ENCODE data around the gene GPC4.

Gene GPC4

DNA sequence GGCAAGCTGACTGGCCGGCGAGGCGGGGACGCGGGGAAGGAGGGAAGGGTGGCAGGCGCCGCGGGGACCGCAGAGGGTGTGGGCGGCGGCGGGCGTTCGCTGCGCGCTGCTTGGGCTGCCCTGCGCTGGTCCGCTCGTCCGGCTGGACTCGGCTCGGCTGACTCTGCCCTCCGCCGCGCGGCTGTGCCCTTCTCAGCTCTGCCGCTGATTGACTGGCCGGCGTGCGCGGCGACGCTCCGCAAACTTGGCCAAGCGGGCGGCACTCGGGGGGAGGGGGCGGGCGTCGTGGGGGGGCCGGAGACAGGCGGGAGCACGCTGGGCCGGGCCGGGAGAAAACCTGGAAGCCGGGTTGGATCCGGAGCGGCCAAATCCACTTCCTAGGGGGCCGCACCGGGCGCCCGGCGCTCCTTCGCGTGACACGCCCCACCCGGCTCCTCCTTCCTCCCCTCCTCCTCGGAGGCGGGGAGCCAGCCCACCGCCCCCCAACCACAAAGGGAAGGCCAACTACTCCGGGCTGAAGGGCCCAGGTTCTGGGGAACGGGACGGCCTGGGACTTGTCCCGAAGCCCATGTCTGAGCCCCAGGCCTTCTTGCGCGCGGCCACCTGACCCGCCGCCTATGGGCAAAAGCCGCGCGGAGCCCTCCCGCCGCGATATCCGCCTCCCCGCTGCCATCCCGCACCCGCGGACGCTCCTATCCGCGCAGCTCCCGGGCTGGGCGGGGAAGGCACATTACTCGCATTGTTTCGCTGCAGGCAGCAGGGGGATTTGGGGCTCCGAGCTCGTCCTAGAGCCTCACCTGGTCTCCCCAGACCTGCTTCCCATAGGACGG is at the start of gene GPC4:
Gene GPC4, minus strand, starts transcription at position 214 of the 830 bp plus-strand sequence. CDS start 524 bp downstream, outside the sequence.
- peak; percentile 14 for DNase-seq (ENCODE audit: low read depth)

DNA sequence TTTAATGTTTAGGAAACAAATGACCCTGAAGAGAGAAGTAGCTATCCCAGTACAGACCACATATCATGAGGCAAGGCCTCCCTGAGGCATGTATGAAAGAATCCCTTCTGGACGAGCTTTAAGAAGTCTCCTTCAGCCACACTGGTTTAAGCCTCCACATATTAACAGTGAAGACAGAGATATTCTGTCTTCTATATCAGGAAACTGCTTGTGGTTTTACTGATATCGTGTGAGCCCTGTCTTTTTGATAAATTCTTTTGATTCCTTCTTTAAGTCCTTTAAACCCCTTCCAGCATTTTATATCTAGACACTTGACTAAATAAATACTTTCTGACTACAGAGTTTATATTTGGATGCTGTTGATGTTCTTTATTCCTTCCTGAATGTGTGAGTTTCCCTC is 45.9 kb upstream of the GPC4 start:
- DNase-seq (ENCODE audit: low read depth) = no peak

DNA sequence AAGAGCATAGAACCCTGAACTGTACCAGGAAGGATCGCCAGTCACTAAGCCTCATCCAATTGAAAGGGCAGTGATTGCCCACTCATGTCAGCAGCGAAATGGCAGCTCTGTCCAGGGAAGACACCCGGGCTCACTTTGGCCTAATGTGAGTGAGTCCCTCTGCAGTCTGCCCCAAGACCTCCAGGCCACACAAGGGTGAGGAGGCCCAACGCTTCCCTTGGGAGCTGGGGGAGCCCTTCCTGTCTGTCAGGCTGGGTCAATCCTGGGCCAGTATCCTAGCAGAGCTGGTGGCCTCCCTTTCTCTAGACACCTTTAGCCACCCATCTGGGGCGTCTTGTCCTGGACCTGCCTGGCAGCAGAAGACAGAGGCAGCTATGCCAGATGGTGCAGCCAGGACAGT is 39.6 kb upstream of the GPC4 start:
- DNase-seq (ENCODE audit: low read depth) = no peak

DNA sequence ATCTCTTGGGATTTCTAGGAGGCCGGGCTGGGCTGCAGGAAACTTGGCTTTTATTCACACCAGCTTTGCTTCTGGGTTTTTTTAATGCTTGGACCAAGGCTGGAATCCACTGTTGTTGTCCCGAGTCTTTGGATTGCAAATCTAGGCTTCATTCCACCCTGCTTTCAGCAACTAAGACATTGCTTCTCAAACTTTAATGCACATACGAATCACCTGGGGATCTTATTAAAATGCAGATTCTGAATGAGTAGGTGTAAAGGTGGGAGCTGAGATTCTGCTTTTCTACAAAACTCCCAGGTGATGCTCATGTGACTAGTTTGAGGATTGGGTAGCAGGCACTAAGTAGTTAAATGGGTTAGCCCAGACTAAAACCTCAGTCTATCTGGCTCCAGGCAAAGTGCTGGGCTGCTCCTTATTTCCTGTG is 39.2 kb upstream of the GPC4 start:
- DNase-seq (ENCODE audit: low read depth) = no peak

DNA sequence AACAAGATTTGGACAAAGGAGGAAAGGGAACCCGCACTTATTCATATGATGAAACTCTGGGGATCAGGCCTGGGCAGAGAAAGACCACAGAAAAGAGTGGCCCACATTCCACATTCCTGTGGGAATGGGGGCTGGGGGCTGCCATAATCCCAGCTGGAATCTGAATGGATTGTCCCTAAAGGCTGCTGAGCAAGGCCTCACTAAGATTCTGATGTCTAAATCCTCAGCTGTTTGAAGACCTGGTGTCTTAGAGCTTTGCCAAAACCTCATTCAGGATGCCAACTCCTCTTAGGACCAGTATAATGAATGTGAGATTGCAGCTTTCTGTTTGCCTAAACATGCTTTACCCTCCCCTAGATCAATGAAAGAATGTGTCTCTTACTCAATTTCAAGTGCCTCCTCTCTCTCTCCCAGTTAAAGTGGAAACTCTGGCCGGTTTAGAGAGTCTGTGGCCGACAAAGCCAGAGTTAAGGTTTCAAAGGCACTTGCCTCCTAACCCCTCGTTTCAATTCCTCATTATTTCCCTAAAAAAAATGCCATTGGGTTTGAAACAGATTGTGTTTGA is 33.3 kb upstream of the GPC4 start:
- DNase-seq (ENCODE audit: low read depth) = no peak

DNA sequence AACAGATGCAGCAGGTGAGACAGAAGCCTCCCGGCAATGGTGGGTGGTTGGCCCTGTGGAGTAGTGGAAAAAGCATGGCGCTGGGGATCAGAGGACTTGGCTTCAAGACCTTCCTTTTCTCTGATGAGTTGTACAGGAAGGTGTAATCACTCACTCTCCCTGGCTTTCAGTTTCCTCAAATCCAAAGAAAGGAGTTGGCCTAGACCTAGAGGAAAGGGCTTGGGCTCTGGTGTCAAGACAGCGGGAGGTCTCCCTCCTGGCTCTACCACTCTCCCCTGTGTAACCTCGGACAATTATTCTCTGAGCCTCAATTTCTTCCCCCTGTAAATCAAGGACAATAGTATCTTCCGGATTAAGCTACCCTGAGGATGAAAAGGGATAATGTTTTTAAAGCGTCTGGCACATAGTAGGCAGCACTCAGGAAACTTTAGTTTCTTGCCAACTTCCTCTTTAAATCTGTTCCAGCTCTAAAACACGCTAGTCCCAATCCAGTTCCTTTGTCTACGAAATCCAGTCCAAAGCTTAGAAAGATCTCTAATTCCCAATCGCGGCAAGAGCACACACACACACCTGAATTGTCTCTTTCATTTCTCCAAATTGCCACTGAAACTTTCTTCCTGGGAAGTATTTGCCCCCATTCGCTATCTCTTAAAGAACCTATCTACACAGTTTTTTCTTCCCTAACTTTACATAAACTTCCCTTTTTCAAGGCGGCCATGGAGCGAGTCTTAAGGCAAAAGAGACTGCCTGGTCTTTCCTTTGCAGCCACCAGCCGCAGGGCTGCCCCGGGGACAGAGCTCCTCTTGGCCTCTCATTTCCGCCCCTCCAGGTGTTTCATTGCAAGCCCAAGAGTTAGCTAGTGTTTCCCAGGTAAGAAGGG is 29.9 kb upstream of the GPC4 start:
- DNase-seq (ENCODE audit: low read depth) = no peak

DNA sequence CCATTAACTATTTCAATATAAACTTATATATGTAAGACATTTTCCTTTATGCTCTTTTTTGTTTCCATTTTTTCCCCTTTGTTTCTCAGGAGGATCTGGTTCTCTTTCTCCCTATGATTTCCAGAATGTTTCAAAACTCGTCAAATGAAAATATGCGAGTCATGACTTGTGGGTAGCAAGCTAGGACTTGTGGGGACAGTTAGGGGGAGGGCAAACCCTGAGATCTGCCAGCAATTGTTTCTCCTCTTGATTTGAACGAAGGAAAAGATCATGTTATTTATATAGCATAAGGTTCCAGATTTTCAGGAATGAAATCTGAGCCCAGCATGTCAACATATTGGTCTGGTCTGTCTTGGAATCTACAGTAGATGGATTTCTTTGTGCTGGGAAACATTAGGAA is 28.9 kb upstream of the GPC4 start:
- DNase-seq (ENCODE audit: low read depth) = no peak

DNA sequence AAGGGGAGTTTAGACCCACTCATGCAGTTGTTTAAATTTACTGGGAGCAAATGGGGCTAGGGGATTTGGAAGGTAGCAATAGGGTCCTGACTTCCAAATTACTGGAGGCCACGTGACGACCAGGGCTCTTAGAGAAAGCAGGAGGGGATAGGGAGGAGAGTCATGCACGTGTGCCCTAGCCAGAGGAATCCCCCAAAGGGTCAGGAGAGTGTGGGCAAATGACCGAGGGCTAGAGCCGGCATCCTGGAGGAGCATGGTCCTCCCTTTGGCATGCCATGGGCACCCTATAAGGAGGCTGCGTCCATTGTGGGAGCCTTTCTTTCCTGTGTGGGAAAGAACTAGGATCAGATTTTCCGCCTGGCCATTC is 25.5 kb upstream of the GPC4 start:
- no peak for DNase-seq (ENCODE audit: low read depth)

DNA sequence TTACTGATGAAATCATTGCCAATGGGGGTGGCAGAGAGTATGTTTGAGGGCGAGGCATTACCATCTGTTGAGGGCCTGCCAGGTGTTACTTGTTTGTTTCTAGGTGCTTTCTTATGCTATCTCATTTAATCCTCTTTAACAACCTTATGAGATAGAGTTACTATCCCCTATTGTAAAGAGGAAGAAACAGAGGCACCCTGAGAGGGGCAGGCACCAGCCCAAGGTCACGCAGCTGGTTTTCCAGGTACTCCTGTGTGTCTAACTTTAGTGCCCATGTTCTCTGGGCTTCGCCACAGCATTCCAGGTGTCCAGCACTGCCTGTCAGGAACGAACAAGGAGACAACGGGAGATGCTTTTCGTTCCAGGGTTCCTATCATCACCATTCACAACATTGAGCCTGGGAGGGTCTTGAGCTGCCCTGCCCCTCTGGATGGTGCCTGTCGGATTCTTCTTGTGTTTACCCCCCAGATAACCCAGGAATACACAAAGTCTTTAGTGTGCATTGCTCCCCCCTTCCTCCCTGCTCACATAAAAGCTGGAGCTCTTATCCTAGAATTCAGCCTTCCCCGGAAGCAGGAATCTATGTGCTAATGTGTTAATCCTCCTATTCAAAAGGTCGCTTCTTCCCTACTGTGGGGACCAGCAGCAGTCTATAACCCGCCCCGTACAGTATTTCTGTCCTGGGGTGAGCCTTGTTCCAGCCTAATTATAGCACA is 24.9 kb upstream of the GPC4 start:
- no peak for DNase-seq (ENCODE audit: low read depth)

DNA sequence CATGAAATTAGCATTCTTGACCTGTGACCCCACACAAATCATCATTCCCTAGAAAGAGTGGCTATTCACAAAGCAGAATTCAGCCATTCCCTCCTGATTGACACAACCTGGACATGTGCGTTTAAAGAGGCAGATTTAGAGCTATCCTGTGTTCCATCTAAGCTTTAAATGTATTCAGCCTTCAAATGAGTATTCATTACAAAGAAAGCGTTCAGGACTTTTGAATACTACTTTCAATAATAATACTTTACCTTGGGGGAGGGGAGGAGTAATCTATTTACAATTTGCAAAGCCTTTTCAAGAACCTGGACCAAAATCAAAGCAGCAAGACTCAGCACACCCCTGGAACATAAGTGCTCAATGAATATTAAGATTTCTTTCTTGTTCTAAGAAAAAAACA is 22.5 kb upstream of the GPC4 start:
- no peak for DNase-seq (ENCODE audit: low read depth)

DNA sequence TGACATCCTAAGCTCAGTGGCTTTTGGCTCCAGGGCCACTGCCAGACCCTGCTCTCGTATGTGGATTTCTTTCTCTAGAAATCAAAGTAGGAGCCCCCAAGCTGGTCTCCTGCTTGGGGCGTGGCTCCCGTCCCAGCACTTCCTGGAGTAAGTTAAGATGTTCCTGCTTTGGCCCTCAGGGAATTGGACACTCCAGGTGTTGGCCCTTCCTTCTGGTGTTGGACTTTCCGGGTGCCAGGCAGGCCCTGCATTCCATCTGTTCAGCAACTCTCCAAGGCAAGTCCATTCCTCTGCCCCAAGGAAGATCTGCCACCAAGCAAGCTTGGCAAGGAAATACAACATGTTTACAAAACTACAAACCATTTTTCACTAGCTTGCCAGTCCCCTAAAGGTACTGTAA is 22.1 kb upstream of the GPC4 start:
- no peak for DNase-seq (ENCODE audit: low read depth)

DNA sequence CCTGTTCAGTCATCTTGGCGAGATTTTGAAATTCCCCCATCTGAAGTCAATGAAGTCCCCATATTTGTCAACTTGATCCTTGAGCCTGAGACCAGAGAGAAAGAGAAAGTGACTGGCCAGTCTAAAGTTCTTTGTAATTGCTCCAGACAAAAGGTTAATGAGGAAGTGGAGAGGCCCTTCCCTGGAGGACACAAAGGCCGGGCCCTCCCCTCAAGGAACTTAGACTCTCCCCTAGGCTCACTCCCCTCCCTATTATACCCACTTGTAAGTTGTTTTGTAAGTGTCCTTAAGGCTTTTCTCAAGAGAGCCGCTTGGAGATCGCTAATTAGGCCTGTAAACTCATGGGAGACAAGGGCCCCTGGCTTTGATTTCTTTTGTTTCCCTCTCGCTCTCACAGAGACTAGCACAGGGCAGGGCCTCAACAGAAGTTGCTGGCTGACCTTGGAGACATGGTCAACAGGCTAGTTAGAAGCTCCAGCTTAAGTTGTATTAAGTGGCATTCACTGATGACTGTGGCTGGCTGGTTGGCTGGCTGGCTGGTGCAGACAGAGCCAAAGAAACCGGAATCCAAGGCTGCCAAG is 20.3 kb upstream of the GPC4 start:
- DNase-seq (ENCODE audit: low read depth) = no peak

DNA sequence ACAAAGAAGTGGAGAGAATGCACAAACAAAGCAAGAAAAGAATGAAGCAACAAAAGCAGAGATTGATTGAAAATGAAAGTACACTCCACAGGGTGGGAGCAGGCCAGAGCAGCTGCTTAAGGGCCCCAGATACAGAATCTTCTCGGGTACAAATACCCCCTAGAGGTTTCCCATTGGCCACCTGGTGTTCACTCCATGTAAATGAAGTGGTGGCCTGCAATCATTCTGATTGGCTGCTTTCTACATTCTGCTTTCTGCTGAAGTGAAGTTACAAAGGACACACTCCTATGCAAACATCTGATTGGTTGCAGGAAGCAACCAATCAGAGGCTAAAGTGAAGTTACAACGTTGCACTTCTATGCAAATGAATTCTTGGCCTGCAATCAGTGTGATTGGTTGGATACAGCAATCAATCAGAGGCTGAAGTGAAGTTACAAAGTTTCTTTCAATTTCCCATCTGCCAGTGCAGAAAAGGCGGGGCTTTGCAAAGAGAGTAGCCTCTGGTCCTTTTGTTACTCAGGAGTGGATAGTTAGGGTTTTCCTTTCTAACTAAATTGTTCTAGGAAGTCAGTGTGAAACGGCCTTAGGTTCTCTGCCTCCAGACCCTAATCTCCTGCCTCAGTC is 19.0 kb upstream of the GPC4 start:
- no peak for DNase-seq (ENCODE audit: low read depth)

DNA sequence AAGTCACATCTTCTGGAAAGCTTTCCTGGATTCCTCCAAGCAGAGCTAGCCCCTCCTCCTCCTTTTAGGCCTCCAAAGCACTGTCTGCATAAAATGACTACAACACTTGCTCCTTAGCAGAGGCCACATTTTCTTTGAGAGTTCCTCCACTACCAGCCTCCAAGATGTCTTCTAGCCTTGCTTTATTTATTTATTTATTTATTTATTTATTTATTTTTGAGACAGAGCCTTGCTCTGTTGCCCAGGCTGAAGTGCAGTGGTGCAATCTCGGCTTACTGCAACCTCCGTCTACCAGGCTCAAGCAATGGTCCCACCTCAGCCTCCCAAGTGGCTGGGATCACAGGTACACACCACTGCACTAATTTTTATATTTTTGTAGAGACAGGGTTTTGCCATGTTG is 4.6 kb upstream of the GPC4 start:
- no peak for DNase-seq (ENCODE audit: low read depth)

DNA sequence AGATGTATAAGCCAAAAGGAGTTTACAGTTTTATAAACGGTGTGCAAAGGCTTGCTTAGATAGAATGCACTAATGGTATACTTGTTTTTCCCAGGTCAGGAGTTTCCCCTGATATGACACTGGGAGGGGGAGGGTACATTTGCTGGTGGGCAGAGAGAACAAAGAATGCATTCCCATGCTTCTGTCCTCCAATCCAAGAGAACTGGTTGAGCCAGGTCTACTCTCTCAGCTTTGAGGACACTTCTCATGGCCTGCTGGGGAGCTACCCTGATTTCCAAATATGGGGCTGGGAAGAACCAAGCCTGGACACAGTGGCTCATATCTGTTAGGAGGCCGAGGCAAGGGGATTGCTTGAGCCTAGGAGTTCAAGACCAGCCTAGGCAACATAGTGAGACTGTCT is 3.3 kb upstream of the GPC4 start:
- no peak for DNase-seq (ENCODE audit: low read depth)

DNA sequence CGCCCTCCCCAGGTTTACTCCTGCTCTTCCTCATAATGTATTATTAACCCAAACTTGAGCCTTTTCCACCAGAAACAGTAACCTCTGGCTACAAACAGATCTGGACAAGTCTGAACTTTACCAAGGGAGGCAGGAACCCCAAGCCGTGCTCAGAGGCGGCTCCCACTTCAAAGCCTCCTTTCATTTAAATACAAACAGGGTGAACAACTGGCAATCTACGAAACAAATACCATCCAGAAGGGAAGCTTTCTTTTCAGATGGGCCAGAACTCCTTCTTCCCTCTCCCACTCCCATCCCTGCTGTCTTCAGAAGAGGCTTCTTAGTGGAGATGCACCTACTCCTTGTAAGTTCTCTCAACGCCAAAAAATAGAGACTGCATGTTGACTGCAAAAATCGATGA is 2.1 kb upstream of the GPC4 start:
- no peak for DNase-seq (ENCODE audit: low read depth)

DNA sequence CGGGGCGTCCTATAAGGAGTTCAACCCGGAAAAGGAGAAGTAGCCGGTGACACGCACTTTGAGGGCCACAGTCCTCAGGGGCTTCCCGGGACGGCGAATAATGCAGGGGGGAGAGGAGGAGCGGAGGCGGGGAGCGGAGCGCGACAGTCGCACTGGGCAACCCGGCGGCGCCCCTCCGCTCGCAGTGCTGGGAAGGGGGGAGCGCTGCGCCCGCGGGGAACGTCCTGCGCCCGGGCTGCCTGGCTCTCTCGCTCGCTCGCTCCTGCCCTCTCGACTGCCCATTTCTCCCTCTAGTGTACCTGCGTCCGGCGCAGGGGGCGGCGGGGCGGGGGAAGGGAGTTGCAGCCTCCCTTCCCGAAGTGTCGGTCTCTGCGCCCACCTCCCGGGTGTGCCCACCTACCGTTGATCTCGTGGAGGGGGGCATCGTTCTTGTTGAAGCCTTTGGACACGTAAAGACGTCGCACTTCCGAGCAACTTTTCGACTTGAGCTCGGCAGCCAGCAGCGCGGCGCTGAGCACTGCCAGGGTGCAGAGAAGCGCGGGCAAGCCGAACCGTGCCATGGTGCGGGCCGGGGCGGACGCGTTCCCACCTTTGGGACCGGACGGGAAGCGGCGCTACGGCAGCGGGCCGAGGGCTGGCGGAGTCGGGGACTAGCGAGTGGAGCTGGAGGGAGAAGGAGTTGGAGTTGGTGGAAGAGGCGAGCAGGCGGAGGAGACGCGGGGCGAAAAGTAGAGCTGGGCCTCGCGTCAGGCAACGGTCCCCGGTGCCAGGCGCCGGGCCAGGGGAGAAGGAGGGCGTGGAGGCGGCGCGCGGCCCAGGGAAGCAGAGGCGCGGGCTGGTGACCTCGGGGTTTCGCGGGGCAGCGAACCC is 648 bp downstream of the GPC4 start:
- DNase-seq (ENCODE audit: low read depth) = peak; percentile 16

DNA sequence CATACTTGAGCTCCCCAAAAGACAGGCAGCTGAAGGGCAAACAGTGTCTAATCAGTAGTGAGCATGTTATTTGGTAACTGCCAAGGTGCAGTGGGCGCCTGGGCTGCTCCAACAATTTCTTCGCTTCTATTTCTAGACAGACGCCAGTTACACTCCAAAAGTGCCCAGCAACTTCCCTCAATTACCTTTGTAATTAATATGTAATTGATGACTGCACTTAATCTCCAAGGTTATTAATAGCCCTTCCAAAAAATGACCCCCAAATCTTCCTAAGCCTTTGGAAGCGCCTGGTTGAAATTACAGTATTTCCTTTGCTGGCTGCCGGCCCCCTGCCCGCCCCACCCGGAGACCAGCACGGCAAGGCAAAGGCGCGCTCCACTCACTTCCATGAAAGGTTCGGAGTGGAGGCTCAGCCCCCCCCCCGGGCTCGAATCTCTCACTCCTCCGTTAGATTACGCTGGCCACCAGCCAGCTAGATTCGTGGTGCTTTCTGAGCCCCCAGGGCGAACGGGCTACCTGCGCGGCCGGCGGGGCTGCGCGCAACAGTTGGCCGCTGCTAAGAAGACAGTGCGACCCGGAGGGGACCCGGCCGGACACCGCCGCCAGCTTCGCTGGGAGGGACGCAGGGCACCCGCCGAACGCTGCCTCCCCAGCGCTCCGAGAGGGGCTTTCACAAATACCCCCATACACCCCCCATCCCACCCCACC is 1.9 kb downstream of the GPC4 start:
- no peak for DNase-seq (ENCODE audit: low read depth)

DNA sequence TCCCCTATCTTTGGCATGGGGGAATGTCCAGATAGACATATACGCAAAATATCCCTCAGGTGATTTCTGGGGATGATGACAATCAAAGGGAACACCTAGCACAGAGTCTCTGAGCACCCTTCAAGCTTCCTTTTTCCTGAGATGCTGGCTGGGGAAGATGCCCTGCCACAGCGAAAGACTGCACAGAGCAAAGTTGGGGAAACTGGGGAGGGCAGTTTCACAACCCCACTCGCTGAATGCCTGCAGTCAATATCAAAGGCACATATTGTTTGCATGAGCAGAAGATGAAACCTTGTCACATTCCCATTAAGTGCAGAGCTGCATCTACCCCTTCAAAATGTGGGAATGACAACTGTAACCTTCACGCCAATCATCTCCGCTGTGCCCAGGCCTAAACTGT is 2.6 kb downstream of the GPC4 start:
- no peak for DNase-seq (ENCODE audit: low read depth)

DNA sequence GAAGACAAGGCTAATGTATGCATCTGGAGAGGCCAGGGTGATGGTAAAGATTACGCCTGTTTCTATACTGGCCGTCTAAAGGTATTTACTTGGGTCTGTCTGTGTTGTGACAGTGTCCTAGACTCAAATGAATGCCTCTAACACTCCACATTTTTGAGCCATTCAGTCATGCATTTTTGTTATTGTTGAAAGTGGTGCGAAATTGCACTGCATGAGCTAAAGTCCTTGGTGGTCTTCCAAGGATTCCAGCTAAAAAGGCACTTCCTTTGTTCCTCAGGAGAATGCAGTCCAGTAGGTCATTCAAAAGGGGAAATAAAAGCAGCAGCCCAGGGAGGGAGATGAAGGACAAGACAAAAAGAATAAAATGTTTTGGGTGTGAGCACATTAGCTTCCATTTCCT is 3.0 kb downstream of the GPC4 start:
- DNase-seq (ENCODE audit: low read depth) = peak; percentile 18
